ENCODE data around the gene PAM. TPM values are rescaled to one million over a fixed set of nuclear protein-coding genes. Genes with fewer than 3 reads are reported as not detected.

Gene PAM
- total RNA-seq, 1 experiment from 2014 or later: 131 TPM

DNA sequence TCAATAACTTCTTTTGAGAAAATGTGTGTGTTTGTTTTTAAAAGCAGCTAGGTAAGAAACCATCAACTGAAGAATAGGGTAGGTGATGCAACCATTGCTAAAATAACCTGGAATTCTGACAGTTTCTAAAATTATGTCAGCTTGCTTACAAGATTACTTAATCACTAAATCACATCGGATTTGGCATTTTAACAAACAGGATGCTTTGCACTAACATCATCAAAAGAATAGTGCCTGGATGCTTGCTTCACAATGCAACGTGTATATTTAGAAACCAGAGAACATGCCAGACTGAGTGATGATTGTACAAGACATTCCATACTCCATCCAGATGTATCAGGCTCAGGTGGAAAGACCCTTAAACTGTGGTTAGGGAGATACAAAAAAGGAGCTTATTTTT, 43.9 kb downstream of the PAM start:
- TF ChIP-seq POLR2AphosphoS5 (IDR thresholded peaks at IDR 0.05; ENCODE audit: low read depth, low read length) (no peak), SIN3A (IDR thresholded peaks at IDR 0.05; ENCODE audit: borderline replicate concordance, insufficient read depth, low read depth, low read length) (no peak), TCF7L2 (IDR thresholded peaks at IDR 0.05; ENCODE audit: low read depth, low read length) (no peak)
- TF ChIP-seq, protein P1, sequence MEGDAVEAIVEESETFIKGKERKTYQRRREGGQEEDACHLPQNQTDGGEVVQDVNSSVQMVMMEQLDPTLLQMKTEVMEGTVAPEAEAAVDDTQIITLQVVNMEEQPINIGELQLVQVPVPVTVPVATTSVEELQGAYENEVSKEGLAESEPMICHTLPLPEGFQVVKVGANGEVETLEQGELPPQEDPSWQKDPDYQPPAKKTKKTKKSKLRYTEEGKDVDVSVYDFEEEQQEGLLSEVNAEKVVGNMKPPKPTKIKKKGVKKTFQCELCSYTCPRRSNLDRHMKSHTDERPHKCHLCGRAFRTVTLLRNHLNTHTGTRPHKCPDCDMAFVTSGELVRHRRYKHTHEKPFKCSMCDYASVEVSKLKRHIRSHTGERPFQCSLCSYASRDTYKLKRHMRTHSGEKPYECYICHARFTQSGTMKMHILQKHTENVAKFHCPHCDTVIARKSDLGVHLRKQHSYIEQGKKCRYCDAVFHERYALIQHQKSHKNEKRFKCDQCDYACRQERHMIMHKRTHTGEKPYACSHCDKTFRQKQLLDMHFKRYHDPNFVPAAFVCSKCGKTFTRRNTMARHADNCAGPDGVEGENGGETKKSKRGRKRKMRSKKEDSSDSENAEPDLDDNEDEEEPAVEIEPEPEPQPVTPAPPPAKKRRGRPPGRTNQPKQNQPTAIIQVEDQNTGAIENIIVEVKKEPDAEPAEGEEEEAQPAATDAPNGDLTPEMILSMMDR (IDR thresholded peaks at IDR 0.05): no peak
- TF ChIP-seq, protein P2, sequence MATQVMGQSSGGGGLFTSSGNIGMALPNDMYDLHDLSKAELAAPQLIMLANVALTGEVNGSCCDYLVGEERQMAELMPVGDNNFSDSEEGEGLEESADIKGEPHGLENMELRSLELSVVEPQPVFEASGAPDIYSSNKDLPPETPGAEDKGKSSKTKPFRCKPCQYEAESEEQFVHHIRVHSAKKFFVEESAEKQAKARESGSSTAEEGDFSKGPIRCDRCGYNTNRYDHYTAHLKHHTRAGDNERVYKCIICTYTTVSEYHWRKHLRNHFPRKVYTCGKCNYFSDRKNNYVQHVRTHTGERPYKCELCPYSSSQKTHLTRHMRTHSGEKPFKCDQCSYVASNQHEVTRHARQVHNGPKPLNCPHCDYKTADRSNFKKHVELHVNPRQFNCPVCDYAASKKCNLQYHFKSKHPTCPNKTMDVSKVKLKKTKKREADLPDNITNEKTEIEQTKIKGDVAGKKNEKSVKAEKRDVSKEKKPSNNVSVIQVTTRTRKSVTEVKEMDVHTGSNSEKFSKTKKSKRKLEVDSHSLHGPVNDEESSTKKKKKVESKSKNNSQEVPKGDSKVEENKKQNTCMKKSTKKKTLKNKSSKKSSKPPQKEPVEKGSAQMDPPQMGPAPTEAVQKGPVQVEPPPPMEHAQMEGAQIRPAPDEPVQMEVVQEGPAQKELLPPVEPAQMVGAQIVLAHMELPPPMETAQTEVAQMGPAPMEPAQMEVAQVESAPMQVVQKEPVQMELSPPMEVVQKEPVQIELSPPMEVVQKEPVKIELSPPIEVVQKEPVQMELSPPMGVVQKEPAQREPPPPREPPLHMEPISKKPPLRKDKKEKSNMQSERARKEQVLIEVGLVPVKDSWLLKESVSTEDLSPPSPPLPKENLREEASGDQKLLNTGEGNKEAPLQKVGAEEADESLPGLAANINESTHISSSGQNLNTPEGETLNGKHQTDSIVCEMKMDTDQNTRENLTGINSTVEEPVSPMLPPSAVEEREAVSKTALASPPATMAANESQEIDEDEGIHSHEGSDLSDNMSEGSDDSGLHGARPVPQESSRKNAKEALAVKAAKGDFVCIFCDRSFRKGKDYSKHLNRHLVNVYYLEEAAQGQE (IDR thresholded peaks at IDR 0.05; ENCODE audit: insufficient read depth in 1 of 2, low read depth in 2 of 2, low read length in 1 of 2): no peak
- in situ Hi-C loops (cut with HindIII; ENCODE audit: low pct_unique_long_range_greater_than_20kb, low sequenced_read_pairs): no loop called here
- ChIA-PET POLR2A (no interaction called here), CTCF (no interaction called here)
- H3K27me3 ChIP-seq (ENCODE audit: control insufficient read depth, insufficient read depth, low read length): no peaks in the 10 kb centered on the region
- no peaks in the 10 kb centered on the region for H3K9me3 ChIP-seq (ENCODE audit: control insufficient read depth, insufficient read depth, low read depth, low read length)
- no TSS peak for BruUV-seq (replicated peaks)
- ATAC-seq (no peak), DNase-seq (ENCODE audit: low read depth, low spot score) (no peak)
- peaks cover 8% of the 10 kb centered on the region; the same call in 1 of the 2 replicates for H3K4me1 ChIP-seq (ENCODE audit: control insufficient read depth, insufficient read depth, low read length)
- intact Hi-C loops (cut with micrococcal nuclease; ENCODE audit: unreplicated experiment): no loop called here
- H3K36me3 ChIP-seq (ENCODE audit: control insufficient read depth, insufficient read depth, low read length): no peaks in the 10 kb centered on the region
- H3K4me3 ChIP-seq (ENCODE audit: low read depth in 2 of 2, low read length in 2 of 2): no peak overlapping the region
- no peak overlapping the region for H3K27ac ChIP-seq (ENCODE audit: low read length)

DNA sequence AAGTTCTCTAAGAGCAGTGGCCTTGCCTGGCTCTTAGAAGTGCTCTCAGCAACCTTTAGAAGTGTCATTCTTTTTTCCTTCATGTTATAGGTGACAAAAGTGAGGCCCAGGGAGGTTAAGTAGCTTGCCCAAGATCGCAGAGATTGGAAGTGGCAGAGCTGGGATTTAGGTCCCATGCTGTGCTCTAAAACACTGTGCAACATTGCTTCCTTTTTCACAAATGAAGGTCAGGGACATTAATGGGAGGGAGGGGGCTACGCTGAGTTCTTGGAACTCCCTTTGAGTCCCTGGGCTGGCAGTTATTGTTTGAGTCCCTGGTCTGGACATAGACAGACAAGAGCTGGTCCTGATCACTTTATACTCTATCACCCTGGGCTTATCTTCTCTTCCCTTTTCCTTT, 45.3 kb downstream of the PAM start:
- ATAC-seq: no peak
- in situ Hi-C loops (cut with HindIII; ENCODE audit: low pct_unique_long_range_greater_than_20kb, low sequenced_read_pairs) (no loop called here), intact Hi-C loops (cut with micrococcal nuclease; ENCODE audit: unreplicated experiment) (no loop called here)
- H3K4me3 ChIP-seq (ENCODE audit: low read depth in 2 of 2, low read length in 2 of 2): no peak overlapping the region
- no peak for DNase-seq (ENCODE audit: low read depth, low spot score)
- no peaks in the 10 kb centered on the region for H3K36me3 ChIP-seq (ENCODE audit: control insufficient read depth, insufficient read depth, low read length)
- TF ChIP-seq TCF7L2 (IDR thresholded peaks at IDR 0.05; ENCODE audit: low read depth, low read length): no peak
- POLR2A ChIA-PET: interaction anchor here (0.6 kb wide), 1 partner anchor 100 kb away, joined by 3 read pairs; no protein-coding TSS in a partner anchor
- no peaks in the 10 kb centered on the region for H3K27me3 ChIP-seq (ENCODE audit: control insufficient read depth, insufficient read depth, low read length)
- BruUV-seq (replicated peaks): no TSS peak
- H3K4me1 ChIP-seq (ENCODE audit: control insufficient read depth, insufficient read depth, low read length): peaks cover 5% of the 10 kb centered on the region; the same call in 1 of the 2 replicates
- CTCF ChIA-PET: interaction anchor here (1.2 kb wide), 1 partner anchor 425 kb away, joined by 3 read pairs; no protein-coding TSS in a partner anchor
- no peaks in the 10 kb centered on the region for H3K9me3 ChIP-seq (ENCODE audit: control insufficient read depth, insufficient read depth, low read depth, low read length)
- no peak overlapping the region for H3K27ac ChIP-seq (ENCODE audit: low read length)

DNA sequence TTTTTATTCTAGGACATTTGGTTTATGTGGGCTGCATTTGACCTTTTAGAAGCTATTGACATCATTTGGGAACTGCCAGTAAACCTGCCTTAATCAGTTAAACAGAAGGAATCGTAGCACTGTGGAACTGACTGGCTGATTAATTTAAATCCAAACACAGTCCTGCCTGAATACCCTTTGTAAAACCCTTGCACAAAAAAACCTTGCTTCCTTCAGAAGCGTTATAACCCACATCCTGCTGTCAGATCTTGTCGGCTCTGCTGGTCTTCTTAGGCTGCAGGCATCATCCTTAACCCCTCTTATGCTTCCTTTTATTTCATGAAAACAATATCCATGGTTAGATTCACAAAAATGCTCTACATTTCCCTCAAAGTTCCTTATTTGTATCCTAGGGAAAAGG, 46.3 kb downstream of the PAM start:
- no peak for TF ChIP-seq SIN3A (IDR thresholded peaks at IDR 0.05; ENCODE audit: borderline replicate concordance, insufficient read depth, low read depth, low read length)
- TF ChIP-seq TCF7L2 (IDR thresholded peaks at IDR 0.05; ENCODE audit: low read depth, low read length): no peak
- TF ChIP-seq, protein P2 (IDR thresholded peaks at IDR 0.05; ENCODE audit: insufficient read depth in 1 of 2, low read depth in 2 of 2, low read length in 1 of 2): no peak
- TF ChIP-seq, protein P1 (IDR thresholded peaks at IDR 0.05): no peak
- TF ChIP-seq POLR2AphosphoS5 (IDR thresholded peaks at IDR 0.05; ENCODE audit: low read depth, low read length): no peak
- intact Hi-C loops (cut with micrococcal nuclease; ENCODE audit: unreplicated experiment): no loop called here
- BruUV-seq (replicated peaks): no TSS peak

More for the DNA sequence above, 46.3 kb downstream of the PAM start:
- ChIA-PET POLR2A (interaction anchor here (0.6 to 0.7 kb wide), 2 partner anchors 21 to 1622 kb away, joined by 3 to 8 read pairs; no protein-coding TSS in a partner anchor), CTCF (no interaction called here)
- no peaks in the 10 kb centered on the region for H3K9me3 ChIP-seq (ENCODE audit: control insufficient read depth, insufficient read depth, low read depth, low read length)
- ATAC-seq (no peak), DNase-seq (ENCODE audit: low read depth, low spot score) (no peak)
- H3K4me1 ChIP-seq (ENCODE audit: control insufficient read depth, insufficient read depth, low read length): no peaks in the 10 kb centered on the region; the same call in 1 of the 2 replicates
- H3K27me3 ChIP-seq (ENCODE audit: control insufficient read depth, insufficient read depth, low read length): no peaks in the 10 kb centered on the region
- no peak overlapping the region for H3K27ac ChIP-seq (ENCODE audit: low read length)
- in situ Hi-C loops (cut with HindIII; ENCODE audit: low pct_unique_long_range_greater_than_20kb, low sequenced_read_pairs): no loop called here
- H3K4me3 ChIP-seq (ENCODE audit: low read depth in 2 of 2, low read length in 2 of 2): no peak overlapping the region
- no peaks in the 10 kb centered on the region for H3K36me3 ChIP-seq (ENCODE audit: control insufficient read depth, insufficient read depth, low read length)

Measured in Panc1 (cell line).